ENCODE results near the gene ACSL4. TPM values are rescaled to one million over a fixed set of nuclear protein-coding genes. Genes with fewer than 3 reads are reported as not detected.

Gene ACSL4
- total RNA-seq, 1 donor from 2014 or later, result 75.9 TPM

DNA sequence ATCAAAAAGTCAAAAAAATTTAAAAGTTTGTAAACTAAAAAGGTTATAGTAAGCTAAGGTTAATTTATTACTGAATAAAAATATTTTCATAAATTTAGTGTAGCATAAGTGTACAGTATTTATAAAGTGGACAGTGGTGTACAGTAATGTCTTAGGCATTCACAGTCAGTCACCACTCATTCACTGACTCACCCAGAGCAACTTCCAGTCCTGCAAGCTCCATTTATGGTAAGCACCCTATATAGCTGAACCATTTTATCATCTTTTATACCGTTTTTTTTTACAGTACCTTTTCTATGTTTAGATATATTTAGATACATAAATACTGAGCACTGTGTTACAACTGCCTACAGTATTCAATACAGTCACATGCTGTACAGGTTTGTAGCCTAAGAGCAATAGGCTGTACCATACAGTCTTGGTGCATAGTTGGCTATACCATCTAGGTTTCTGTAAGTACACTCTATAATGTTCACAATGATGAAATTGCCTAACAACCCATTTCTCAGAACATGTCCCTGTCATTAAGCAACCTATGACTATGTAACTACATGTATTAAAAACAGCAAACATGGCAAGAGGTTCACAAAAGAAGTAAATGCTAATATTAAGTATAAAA lies 18.6 kb downstream of the ACSL4 start:
- DNase-seq, result no peak
- H3K27me3 Mint-ChIP-seq, result no peaks in the 10 kb centered on the region
- peaks cover 31% of the 10 kb centered on the region for H3K4me1 Mint-ChIP-seq
- no peak overlapping the region for H3K4me3 Mint-ChIP-seq
- H3K36me3 Mint-ChIP-seq (ENCODE audit: low read depth), result peaks cover 4% of the 10 kb centered on the region
- H3K27ac Mint-ChIP-seq, result no peak overlapping the region
- intact Hi-C loops (cut with micrococcal nuclease), result loop anchor here (10.0 kb wide), 1 partner anchor 230 kb away; the partner anchor contains the start of gene GUCY2F
- no peaks in the 10 kb centered on the region for H3K9me3 Mint-ChIP-seq

DNA sequence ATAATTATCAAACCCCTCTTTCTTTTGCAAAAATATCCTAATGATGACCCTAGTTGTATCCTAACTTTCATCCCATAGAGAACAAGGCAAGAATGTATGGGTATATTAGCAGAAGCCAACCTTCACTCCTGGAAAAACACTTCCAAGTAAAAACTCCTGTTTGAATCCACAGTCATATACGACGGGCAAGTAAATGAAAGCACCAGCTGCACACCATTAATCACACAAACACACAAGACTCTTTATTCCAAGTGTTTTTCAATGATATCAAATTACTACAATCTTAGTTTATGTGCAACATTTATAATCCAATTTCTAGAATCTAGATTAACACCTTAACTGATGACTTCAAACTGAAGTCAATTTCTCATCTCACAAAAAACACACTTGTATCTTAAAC lies 22.9 kb downstream of the ACSL4 start:
- H3K27ac Mint-ChIP-seq, result no peak overlapping the region
- no peak for DNase-seq
- peaks cover 46% of the 10 kb centered on the region for H3K4me1 Mint-ChIP-seq
- H3K27me3 Mint-ChIP-seq, result no peaks in the 10 kb centered on the region
- intact Hi-C loops (cut with micrococcal nuclease), result loop anchor here (10.0 kb wide), 1 partner anchor 225 kb away; the partner anchor contains the start of gene GUCY2F
- no peak overlapping the region for H3K4me3 Mint-ChIP-seq
- H3K36me3 Mint-ChIP-seq (ENCODE audit: low read depth), result peaks cover 2% of the 10 kb centered on the region
- H3K9me3 Mint-ChIP-seq, result no peaks in the 10 kb centered on the region

DNA sequence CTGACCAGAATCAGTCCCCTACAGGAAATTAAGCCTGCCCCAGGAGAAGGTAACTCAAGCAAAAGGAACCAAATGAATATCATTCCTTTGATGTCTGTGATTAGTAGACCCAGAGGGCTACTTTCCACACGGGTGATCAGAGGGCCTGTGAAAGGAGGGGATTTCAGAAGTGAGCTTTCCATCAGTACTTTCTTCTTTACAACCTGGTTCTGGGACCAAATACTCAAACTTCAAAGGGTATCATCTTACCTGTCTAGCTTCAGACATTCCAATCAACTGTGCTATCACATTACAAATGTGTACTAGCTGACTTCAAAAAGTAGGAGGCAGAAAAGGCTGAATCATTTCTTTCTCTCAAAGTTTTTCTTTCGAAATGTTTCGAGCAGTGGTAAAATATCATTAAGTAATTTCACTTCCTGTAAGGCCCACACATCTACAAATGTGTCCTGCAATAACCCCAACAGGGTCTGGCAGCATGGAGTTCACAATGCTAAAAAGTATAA lies 23.9 kb downstream of the ACSL4 start:
- no peak for DNase-seq
- peak overlapping the region; percentile 81 for H3K27ac Mint-ChIP-seq
- H3K4me3 Mint-ChIP-seq, result peak overlapping the region; percentile 53
- H3K4me1 Mint-ChIP-seq, result peaks cover 54% of the 10 kb centered on the region
- H3K36me3 Mint-ChIP-seq (ENCODE audit: low read depth), result peaks cover 9% of the 10 kb centered on the region
- H3K9me3 Mint-ChIP-seq, result no peaks in the 10 kb centered on the region
- intact Hi-C loops (cut with micrococcal nuclease), result loop anchor here (1.0 kb wide), 2 partner anchors 19 to 132 kb away; no protein-coding TSS in a partner anchor
- no peaks in the 10 kb centered on the region for H3K27me3 Mint-ChIP-seq

DNA sequence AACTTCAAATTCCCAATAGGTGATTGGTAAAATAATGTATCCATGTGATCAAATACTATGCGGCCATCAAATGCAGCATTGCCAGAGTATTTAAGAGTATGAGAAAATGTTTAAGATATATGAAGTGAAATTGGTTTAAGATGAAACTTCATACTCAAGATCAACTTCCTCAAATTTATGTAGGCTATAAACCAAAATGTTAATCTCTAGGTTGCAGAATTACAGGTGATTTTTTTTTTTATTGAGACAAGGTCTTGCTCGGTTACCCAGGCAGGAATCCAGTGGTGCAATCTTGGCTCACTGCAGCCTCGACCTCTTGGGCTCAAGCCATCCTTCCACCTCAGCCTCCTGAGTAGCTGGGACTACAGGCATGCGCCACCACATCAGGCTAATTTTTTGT lies 25.3 kb downstream of the ACSL4 start:
- intact Hi-C loops (cut with micrococcal nuclease), result no loop called here
- no peaks in the 10 kb centered on the region for H3K9me3 Mint-ChIP-seq
- no peak overlapping the region for H3K27ac Mint-ChIP-seq
- H3K36me3 Mint-ChIP-seq (ENCODE audit: low read depth), result peaks cover 11% of the 10 kb centered on the region
- H3K4me1 Mint-ChIP-seq, result peaks cover 47% of the 10 kb centered on the region
- peak overlapping the region; percentile 63 for H3K4me3 Mint-ChIP-seq
- no peaks in the 10 kb centered on the region for H3K27me3 Mint-ChIP-seq
- no peak for DNase-seq

DNA sequence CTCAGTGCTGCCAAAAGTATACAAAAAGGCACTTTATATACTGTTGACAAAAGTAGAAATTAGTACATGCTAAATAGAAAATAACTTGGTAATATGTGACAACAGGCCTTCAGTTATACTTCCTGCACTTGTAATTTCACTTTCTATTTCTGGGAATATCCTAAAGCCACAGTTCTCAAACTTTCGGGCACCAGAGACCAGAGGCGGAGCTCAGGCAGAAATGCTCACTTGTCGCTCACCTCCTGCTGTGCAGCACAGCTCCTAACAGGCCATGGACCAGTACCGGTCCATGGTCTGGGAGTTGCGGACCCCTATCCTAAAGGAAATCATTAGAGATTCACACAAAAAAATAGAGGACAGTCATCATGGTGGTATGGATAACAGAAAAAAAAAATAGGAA lies 25.7 kb downstream of the ACSL4 start:
- no peaks in the 10 kb centered on the region for H3K9me3 Mint-ChIP-seq
- peak; percentile 60 for DNase-seq
- H3K4me3 Mint-ChIP-seq, result peak overlapping the region; percentile 63
- no peak overlapping the region for H3K27ac Mint-ChIP-seq
- no peaks in the 10 kb centered on the region for H3K27me3 Mint-ChIP-seq
- intact Hi-C loops (cut with micrococcal nuclease), result no loop called here
- peaks cover 12% of the 10 kb centered on the region for H3K36me3 Mint-ChIP-seq (ENCODE audit: low read depth)
- H3K4me1 Mint-ChIP-seq, result peaks cover 44% of the 10 kb centered on the region

DNA sequence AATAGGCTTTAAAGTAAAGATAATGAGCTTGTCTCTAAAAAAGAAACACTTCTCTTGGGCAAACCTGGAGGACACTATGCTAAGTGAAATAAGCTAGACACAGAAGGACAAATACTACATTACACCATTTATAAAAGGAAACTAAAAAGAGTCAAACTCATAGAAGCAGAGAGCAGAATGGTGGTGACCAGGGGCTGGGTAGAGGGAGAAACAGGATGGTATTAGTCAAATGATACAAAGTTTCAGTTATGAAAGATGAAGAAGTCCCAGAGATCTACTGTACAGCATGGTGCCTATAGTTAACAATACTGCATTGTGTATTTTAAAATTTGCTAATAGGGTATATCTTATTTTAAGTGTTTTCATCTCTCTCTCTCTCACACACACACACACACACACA lies 28.5 kb downstream of the ACSL4 start:
- H3K27ac Mint-ChIP-seq, result peak overlapping the region; percentile 46
- H3K9me3 Mint-ChIP-seq, result no peaks in the 10 kb centered on the region
- H3K4me3 Mint-ChIP-seq, result no peak overlapping the region
- peaks cover 13% of the 10 kb centered on the region for H3K36me3 Mint-ChIP-seq (ENCODE audit: low read depth)
- intact Hi-C loops (cut with micrococcal nuclease), result no loop called here
- peaks cover 34% of the 10 kb centered on the region for H3K4me1 Mint-ChIP-seq
- H3K27me3 Mint-ChIP-seq, result no peaks in the 10 kb centered on the region
- DNase-seq, result no peak

DNA sequence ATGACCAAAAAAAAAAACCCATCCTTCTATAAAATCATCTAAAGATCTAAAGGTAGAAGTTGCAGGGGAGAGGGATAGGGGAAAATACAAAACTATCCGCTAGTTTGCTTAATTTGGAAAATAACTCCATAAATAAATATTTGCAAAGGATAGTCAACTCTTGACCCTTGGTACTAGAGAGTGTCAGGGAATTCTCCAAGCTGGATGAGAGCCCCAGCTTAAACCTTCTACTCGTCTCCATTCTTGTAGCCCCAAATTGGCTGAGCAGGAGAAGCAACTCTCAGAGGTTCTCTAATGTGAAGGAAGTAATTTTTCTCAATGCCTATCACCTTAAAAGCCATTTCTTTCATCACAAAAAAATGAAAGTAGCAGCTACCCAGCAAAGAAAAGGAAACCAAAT lies 35.2 kb downstream of the ACSL4 start:
- DNase-seq, result no peak
- no peak overlapping the region for H3K27ac Mint-ChIP-seq
- peaks cover 18% of the 10 kb centered on the region for H3K4me1 Mint-ChIP-seq
- no peaks in the 10 kb centered on the region for H3K9me3 Mint-ChIP-seq
- H3K36me3 Mint-ChIP-seq (ENCODE audit: low read depth), result peaks cover 11% of the 10 kb centered on the region
- H3K27me3 Mint-ChIP-seq, result no peaks in the 10 kb centered on the region
- no peak overlapping the region for H3K4me3 Mint-ChIP-seq
- intact Hi-C loops (cut with micrococcal nuclease), result no loop called here

DNA sequence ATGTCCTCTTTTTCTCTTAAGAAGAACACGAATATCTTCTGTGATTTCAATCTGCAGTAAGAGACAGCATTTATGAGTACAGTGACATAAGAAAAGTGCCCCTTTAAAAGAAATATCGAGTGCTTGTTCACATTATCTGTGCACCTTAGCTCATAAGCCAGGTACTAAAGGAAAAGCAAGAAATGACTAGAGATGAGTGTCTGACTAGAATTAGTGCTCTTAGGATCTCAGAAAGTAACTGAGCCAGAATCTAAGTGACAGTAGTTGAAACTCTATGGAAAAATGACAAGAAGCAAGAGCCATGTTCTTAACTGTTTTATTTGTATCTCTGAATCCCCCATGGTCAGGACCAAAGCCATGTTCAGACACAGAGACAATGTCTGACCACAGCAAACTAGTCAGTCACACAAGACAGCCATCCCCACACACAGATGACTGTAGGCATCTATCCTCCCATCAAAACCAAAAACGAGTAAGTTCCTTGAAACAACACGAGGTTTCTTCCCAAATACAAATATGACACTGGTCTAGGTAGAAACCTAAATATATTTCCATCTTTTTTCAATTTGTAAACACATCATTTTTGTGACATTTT lies 36.8 kb downstream of the ACSL4 start:
- Mint-ChIP-seq H3K36me3 (ENCODE audit: low read depth) (peaks cover 7% of the 10 kb centered on the region), H3K27me3 (no peaks in the 10 kb centered on the region), H3K27ac (peak overlapping the region; percentile 56), H3K4me1 (peaks cover 20% of the 10 kb centered on the region), H3K4me3 (no peak overlapping the region), H3K9me3 (no peaks in the 10 kb centered on the region)
- intact Hi-C loops (cut with micrococcal nuclease), result no loop called here
- DNase-seq, result no peak

DNA sequence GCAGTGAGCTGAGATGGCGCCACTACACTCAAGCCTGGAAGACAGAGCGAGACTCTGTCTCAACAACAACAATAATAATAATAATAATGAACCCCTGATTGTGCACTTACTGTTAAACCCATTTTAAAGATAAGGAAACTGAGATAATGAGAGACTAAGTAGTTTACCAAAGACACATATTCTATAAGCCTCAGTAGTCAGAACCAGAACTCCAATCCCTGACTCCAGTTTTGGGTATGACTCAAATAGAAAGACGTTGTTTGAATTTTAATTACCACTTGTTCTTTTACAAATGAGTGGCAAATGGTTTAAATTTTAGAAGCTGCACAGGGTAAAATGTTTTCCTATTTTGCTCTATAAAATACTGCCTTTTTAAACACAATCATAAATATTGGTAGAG lies 37.4 kb downstream of the ACSL4 start:
- no peaks in the 10 kb centered on the region for H3K27me3 Mint-ChIP-seq
- intact Hi-C loops (cut with micrococcal nuclease), result no loop called here
- no peak overlapping the region for H3K4me3 Mint-ChIP-seq
- no peak for DNase-seq
- H3K27ac Mint-ChIP-seq, result no peak overlapping the region
- peaks cover 9% of the 10 kb centered on the region for H3K36me3 Mint-ChIP-seq (ENCODE audit: low read depth)
- H3K9me3 Mint-ChIP-seq, result no peaks in the 10 kb centered on the region
- peaks cover 20% of the 10 kb centered on the region for H3K4me1 Mint-ChIP-seq

DNA sequence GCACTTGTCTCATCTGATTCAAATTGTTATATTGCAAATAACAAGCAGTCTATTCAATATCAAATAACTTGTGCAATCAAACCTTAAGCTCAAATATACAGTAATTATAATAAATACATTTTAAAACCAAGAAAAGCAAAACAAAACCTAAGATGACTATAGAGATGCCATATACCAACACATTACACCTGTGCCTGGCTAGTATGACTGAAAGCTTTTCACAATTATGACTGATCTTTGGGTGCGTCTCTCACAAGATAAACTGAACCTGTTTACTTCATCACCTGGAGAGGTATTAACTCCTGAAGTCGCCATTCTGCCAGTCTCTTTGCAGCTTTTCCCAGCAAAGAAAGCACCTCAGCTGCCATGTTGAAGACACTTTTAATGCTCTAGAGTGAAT lies 41.3 kb downstream of the ACSL4 start:
- intact Hi-C loops (cut with micrococcal nuclease), result no loop called here
- DNase-seq, result no peak
- Mint-ChIP-seq H3K27ac (no peak overlapping the region), H3K4me1 (peaks cover 20% of the 10 kb centered on the region), H3K9me3 (no peaks in the 10 kb centered on the region), H3K4me3 (no peak overlapping the region), H3K27me3 (no peaks in the 10 kb centered on the region), H3K36me3 (ENCODE audit: low read depth) (peaks cover 15% of the 10 kb centered on the region)

DNA sequence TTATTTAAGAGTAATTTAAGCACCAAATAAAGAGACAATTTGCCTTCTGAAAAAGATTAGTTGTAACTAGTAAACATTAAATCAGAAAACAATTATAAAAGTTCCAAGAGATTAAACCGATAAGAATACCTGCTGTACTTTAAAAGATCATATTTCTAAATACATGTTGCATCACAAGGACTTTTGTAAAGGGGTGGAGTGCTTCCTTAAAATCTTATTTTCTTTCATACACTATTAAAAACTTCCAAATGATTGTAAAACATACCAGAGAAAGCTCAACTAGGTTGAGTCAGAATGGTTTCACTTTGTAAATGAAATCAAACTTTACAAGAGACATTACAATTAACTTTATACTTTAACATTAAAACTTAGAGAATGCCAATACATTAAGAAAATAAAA lies 41.8 kb downstream of the ACSL4 start:
- H3K36me3 Mint-ChIP-seq (ENCODE audit: low read depth), result peaks cover 15% of the 10 kb centered on the region
- peaks cover 17% of the 10 kb centered on the region for H3K4me1 Mint-ChIP-seq
- H3K9me3 Mint-ChIP-seq, result no peaks in the 10 kb centered on the region
- intact Hi-C loops (cut with micrococcal nuclease), result no loop called here
- DNase-seq, result no peak
- H3K27ac Mint-ChIP-seq, result no peak overlapping the region
- no peak overlapping the region for H3K4me3 Mint-ChIP-seq
- H3K27me3 Mint-ChIP-seq, result no peaks in the 10 kb centered on the region

DNA sequence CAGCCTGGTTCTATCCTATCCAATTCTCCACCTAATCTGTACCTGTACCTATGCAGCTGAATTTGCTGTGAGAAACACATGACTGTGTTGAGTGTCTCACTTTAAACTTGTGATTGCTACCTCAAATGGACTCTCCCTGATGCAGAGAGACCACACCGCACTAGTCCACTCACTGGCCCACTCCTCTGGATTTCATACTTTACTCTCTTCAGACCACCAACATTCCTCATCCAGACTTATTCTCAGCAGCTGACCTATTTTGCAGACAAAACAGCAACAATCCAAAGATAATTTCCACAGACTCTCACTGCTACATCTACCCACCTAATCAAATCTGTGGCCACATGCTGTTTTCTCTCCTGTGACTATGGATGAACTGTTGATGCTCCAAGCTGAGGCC lies 45.2 kb downstream of the ACSL4 start:
- Mint-ChIP-seq H3K27me3 (no peaks in the 10 kb centered on the region), H3K4me3 (no peak overlapping the region), H3K27ac (no peak overlapping the region), H3K36me3 (ENCODE audit: low read depth) (peaks cover 20% of the 10 kb centered on the region), H3K9me3 (no peaks in the 10 kb centered on the region), H3K4me1 (peaks cover 20% of the 10 kb centered on the region)
- no peak for DNase-seq
- intact Hi-C loops (cut with micrococcal nuclease), result loop anchor here (5.0 kb wide), 1 partner anchor 44 kb away; the partner anchor contains the start of gene ACSL4

DNA sequence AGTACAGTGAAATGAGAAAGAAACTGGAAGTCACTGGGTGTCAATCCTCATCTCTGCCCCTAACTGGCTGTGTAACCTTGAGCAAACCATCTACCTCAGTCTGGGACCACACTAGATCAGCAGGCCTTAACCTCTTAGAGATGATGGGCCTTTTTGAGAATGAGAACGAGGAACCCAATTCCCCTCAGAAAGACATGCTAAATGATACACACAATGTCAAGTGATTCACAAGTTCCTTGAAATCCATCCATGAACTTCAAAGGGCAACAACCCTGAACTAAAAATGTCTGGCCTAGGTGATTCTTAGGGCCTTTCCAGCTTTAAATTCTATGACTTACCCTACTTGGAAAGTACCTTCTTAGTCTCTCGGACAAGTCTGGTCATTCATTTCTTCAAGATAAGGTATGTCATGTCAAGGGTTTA lies 47.4 kb downstream of the ACSL4 start:
- Mint-ChIP-seq H3K4me1 (peaks cover 18% of the 10 kb centered on the region), H3K4me3 (no peak overlapping the region), H3K27me3 (no peaks in the 10 kb centered on the region), H3K9me3 (no peaks in the 10 kb centered on the region), H3K36me3 (ENCODE audit: low read depth) (peaks cover 24% of the 10 kb centered on the region), H3K27ac (peak overlapping the region; percentile 60)
- intact Hi-C loops (cut with micrococcal nuclease), result loop anchor here (5.0 kb wide), 1 partner anchor 47 kb away; the partner anchor contains the start of gene ACSL4
- no peak for DNase-seq

DNA sequence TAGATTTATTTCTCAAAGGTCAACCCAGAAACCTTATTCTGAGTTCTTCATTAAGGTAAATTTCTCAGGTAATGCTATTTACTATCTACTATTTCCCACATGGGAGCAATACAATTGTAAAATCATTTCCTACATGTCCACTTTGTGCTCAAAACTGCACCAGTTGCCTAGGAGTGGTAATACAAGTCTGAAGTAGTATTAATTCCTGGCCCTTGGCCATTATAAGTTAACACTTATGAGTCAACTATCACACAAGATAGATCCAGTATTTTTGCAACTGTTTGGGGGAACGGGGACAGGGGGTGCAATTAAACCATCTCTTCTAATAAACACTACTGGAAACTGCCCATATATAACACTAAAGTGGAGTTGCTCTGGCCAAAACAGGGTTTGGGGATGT lies 48.9 kb downstream of the ACSL4 start:
- H3K27me3 Mint-ChIP-seq, result no peaks in the 10 kb centered on the region
- H3K9me3 Mint-ChIP-seq, result no peaks in the 10 kb centered on the region
- intact Hi-C loops (cut with micrococcal nuclease), result no loop called here
- DNase-seq, result no peak
- peaks cover 17% of the 10 kb centered on the region for H3K4me1 Mint-ChIP-seq
- no peak overlapping the region for H3K4me3 Mint-ChIP-seq
- H3K36me3 Mint-ChIP-seq (ENCODE audit: low read depth), result peaks cover 27% of the 10 kb centered on the region
- peak overlapping the region; percentile 77 for H3K27ac Mint-ChIP-seq
